K562 (cell line): ENCODE results near the gene RMC1. TPM values are rescaled to one million over a fixed set of nuclear protein-coding genes. Genes with fewer than 3 reads are reported as not detected.
A peak's percentile ranks its signal among the peaks of the same experiment; 100 is the strongest.

Source experiments
- ATF7 ChIP-seq: fragments of 450-650 bp; IDR thresholded peaks from 2 replicates; pipeline ENCODE4 v1.7.1; 2014; ENCODE audit warnings: mild to moderate bottlenecking, moderate library complexity
- CHD7 ChIP-seq: fragments of 200-600 bp; sonication (generic); IDR thresholded peaks from one replicate; pipeline ENCODE4 v1.6.1; 2012; ENCODE audit warnings: mild to moderate bottlenecking, low read depth, low read length, inconsistent platforms
- IRF1 ChIP-seq: sonication (generic); formaldehyde crosslinking; IDR thresholded peaks from 2 replicates; pipeline ENCODE4 v1.8.0; 2022; ENCODE audit warnings: missing genetic modification reagents, mild to moderate bottlenecking, borderline replicate concordance
- NCOA4 ChIP-seq: fragments of 450-650 bp; IDR thresholded peaks from 2 replicates; pipeline ENCODE4 v1.6.1; 2018; ENCODE audit warnings: mild to moderate bottlenecking; ENCODE audit not compliant: partially characterized antibody
- PBX2 ChIP-seq, 2 experiments: IDR thresholded peaks in 1 of 2; conservative IDR thresholded peaks in 1 of 2; 2 replicates each; pipeline ENCODE4 v1.6.1; 2016; ENCODE audit warnings: low read depth in 2 of 2, mild to moderate bottlenecking in 1 of 2, missing compliant biosample characterization in 1 of 2, missing genetic modification characterization in 1 of 2, moderate library complexity in 1 of 2
- RBM22 ChIP-seq: fragments of 200-400 bp; formaldehyde crosslinking; IDR thresholded peaks from 2 replicates; pipeline ENCODE4 v1.6.1; 2018; ENCODE audit warnings: low read length, low read depth; ENCODE audit not compliant: poor library complexity, severe bottlenecking
- RHOXF2B ChIP-seq: fragments of 250-450 bp; sonication (Bioruptor Pico); conservative IDR thresholded peaks from 2 replicates; pipeline ENCODE4 v1.5.1; 2021
- ZC3H8 ChIP-seq: fragments of 450-650 bp; IDR thresholded peaks from 2 replicates; pipeline ENCODE4 v1.6.1; 2017
- ZNF232 ChIP-seq: sonication (generic); formaldehyde crosslinking; IDR thresholded peaks from 2 replicates; pipeline ENCODE4 v1.8.0; 2022; ENCODE audit warnings: mild to moderate bottlenecking, missing genetic modification reagents
- polyA plus RNA-seq, 8 experiments: library from polyadenylated mRNA; depleted of rRNA in 4 of 8; stranded (reverse) in 5 of 8; unstranded in 3 of 8; fragments of >200 nt; fragmentation: Nextera tagmentation in 2 of 8; fragmentation: Illumina TruSeq in 1 of 8; extraction: Ambion mirVana in 2 of 8; extraction: Trizol in 1 of 8; gene quantifications; 2 replicates each; pipeline versions ENCODE4 v1.2.1 to v1.2.3, GENCODE V29; 2011 to 2014; ENCODE audit warnings: inconsistent platforms in 1 of 8, missing spikeins in 1 of 8
- total RNA-seq, 7 experiments: library from RNA; depleted of rRNA in 6 of 7; stranded (reverse); fragments of >200 nt in 6 of 7; fragmentation: Illumina TruSeq in 2 of 7; extraction: Trizol in 2 of 7; gene quantifications; 2 replicates each; pipeline versions ENCODE4 v1.2.1 to v1.2.3, GENCODE V29; 2011 to 2021; ENCODE audit warnings: low replicate concordance in 1 of 7
- TF ChIP-seq, protein P1 (sequence below): fragments of 450-650 bp; formaldehyde crosslinking; IDR thresholded peaks from 2 replicates; pipeline ENCODE4 v1.4.0; 2022; ENCODE audit warnings: mild to moderate bottlenecking, moderate library complexity

Gene RMC1
- total and polyA plus RNA-seq, 9 of the 15 experiments (the other 6 are each of a cell fraction or from before 2014, with no cell fraction given), result 7.5 to 42.4 (median 35.5) TPM

DNA sequence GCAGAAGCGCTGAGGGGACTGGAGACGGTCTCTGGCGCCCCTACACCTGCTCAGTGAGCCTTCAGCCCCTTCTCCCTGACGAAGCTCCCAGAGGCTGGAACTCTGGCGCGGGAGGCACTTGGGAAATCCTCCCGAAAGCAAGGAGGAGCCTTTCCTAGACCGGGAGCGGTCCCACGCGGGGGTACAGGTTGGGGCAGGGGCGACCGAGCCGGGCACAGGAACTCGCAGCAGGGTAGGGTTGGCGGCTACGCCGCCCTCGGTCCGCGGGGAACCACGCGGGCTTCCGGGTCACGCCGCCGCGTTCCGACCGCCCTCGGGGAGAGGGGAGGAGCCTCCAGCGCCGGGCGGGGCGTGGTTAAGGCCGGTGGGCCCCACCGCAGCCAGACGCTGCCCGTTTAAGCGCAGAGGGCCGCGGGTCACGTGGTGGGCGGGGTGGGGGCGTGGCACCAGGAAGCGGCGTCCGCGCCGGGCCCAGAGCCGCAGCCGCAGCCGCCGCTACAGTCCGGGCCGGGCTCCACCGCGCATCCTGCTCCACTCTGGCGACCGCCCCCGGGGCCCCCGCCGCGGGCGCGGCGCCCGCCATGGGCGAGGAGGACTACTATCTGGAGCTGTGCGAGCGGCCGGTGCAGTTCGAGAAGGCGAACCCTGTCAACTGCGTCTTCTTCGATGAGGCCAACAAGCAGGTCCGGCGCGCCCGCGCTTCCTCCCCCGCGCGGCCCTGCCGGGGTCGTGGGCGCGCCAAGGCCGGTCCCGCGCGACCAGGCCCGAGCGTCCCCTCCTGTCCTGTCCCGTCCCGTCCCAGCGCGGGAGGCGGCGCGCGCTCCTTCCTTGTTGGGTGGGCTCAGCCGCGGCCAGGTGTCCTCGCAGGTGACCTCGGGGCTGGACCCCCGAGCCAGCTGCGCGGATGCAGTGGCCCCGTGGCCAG is at the start of gene RMC1 (continued):
- TF ChIP-seq CHD7 (no peak), PBX2 (CRISPR knock-in tag; IDR thresholded peaks at IDR 0.05; ENCODE audit: low read depth) (no peak), PBX2 (tag; conservative IDR thresholded peaks at IDR 0.05; ENCODE audit: low read depth) (no peak), RHOXF2B (CRISPR knock-in tag) (no peak), ZNF232 (no peak), IRF1 (CRISPR knock-in tag) (no peak), ATF7 (peak; percentile 70; the same call in 1 of the 2 replicates), ZC3H8 (no peak), RBM22 (no peak), NCOA4 (no peak)
- TF ChIP-seq, protein P1, sequence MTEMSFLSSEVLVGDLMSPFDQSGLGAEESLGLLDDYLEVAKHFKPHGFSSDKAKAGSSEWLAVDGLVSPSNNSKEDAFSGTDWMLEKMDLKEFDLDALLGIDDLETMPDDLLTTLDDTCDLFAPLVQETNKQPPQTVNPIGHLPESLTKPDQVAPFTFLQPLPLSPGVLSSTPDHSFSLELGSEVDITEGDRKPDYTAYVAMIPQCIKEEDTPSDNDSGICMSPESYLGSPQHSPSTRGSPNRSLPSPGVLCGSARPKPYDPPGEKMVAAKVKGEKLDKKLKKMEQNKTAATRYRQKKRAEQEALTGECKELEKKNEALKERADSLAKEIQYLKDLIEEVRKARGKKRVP (CRISPR knock-in tag), result no peak
